ENCODE data around the gene OR5C1.
"Not testable (repeated sequence)": the region's sequence is repeated elsewhere in the genome, so short reads cannot be mapped to it uniquely, and the experiment has no call there.

The OR5C1 gene

DNA sequence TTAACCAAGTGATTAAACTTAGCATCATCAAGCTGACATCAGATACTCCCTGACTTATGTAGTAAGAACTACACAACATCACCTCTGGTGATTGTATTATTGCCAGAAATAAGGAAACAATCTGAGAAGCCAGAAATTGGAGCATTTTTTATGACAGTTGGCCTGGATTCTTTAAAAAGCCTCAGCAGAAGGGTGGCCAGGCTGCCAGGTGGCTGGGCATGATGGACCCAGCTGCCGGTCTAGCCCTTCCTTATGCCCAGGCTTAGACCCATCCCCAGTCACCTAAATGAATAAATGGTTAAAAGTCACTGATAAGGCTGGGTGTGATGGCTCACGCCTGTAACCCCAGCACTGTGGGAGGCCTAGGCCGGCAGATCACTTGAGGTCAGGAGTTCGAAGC, 24.0 kb downstream of the OR5C1 start:
- no peak for DNase-seq

DNA sequence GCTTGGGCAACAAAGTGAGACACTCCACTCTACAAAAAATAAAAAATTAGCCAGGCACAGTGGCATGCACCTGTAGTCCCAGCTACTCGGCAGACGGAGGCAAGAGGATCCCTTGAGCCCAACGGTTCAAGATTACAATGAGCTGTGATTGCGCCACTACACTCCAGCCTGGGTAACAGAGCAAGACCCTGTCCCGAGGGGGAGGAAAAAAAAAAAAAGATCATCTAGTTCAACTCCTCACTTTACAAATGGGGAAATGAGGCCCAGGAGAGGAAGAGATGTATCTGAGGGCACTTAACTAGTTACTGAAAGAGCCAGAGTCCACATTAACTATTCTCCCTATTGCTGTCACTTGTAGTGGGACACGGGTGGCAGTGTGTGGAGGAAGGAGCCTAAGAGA, 25.8 kb downstream of the OR5C1 start:
- no peak for DNase-seq

DNA sequence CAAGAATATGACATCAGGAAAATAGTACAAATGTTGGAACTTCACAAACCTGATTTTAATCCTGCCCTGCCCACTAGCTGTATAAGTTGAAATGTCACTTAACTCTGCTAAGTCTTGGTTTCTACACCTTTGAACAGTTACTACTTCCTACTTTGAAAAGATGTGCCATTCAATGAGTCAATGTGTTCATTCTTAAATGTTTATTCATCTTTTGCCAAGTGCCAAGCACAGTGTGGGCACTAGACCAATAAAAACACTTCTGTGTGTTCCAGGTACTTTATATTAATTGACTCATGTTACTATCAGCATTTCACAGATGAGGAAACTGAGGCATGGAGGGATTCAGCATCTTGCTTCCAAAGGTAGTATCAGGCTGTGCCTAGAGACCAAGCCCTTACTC, 26.8 kb downstream of the OR5C1 start:
- DNase-seq = no peak

DNA sequence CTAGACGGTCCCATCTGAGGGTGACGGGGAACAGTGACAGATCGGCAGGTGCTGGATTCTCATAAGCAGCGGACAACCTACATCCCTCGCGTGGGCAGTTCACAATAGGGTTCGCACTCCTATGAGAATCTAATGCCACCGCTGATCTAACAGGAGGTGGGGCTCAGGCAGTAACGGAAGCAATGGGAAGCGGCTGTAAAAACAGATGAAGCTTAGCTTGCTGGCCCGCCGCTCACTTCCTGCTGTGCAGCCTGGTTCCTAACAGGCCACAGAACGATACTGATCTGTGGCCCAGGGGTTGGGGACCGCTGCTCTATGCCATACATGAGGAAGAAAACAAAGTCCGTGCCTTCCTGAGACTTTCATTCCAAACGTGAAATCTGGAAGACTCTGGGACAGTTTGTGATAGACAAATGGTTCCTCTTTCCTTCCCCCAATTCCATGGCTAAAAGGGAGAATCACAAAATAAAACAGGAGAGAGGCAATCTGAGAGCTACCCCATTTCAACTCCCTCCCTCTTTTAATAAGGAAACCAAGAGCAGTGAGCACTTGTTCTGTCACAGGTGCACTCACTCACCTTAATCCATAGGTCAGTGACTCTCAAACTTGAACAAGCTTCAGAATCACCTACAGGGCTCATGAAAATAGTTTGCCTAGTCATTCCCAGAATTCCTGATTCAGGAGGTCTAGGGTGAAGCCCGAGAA, 27.6 kb downstream of the OR5C1 start:
- peak; percentile 17 to 56 for DNase-seq

DNA sequence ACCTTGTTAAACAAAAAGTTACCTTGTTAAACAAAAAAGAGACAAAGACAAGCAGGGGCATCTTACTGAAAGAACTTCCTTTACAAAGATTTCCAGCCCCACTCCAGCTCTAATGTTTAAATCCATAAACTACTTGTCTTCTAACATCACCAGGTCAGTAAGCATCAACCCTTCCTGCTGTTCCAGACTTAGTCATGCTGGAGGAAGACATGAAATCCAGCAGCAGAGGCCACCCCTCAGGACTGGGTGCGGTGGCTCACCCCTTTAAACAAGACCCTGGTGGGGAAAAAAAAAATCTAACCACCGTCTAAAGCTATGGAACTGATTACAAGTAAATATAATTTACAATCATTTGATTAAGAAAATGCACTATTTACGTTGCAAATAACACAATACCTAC, 30.6 kb downstream of the OR5C1 start:
- DNase-seq = no peak

DNA sequence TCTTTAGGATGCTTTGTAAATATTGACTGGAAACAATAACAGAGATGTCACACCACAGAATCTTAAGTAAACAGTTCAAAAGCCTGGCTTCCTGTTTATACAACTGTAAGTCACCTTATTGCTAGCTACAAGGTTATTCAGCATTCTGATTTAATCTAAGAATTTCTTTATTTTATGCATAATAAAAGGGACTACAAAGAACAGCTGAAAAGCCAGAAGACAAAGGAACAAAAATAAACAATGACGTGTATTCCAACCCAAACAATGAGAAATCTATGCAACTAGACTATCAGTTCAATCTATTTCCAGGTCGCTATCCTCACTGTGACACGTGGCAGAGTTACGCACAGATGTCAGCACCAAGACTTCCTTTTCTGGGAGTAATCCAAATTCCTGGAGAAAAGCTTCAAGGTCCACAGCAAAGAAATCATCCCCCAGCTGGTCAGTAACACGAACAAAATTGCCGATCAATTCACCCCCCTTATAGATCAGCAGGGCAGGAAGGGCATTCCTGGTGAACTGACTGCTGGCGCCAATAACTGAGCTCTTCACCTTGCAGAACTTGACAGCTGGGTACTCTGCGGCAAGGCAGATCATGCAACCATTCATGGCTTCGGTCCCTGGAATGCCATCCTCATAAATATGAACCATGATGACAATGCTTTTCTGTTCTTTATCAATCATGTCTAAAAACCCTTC, 31.2 kb downstream of the OR5C1 start:
- no peak for DNase-seq

DNA sequence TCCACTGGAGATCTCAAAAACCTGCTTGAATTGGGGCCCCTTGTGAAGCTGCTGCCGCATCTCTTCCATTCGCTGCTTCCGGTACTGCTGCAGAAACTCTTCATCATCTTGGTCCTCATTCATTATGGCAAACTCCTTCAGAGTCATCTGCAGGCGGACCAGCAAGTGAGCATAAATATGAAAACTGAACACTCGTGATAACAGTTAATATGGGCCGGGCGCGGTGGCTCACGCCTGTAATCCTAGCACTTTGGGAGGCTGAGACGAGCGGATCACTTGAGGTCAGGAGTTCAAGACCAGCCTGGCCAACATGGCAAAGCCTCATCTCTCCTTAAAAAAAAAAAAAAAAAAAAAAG, 31.7 kb downstream of the OR5C1 start:
- no peak for DNase-seq

DNA sequence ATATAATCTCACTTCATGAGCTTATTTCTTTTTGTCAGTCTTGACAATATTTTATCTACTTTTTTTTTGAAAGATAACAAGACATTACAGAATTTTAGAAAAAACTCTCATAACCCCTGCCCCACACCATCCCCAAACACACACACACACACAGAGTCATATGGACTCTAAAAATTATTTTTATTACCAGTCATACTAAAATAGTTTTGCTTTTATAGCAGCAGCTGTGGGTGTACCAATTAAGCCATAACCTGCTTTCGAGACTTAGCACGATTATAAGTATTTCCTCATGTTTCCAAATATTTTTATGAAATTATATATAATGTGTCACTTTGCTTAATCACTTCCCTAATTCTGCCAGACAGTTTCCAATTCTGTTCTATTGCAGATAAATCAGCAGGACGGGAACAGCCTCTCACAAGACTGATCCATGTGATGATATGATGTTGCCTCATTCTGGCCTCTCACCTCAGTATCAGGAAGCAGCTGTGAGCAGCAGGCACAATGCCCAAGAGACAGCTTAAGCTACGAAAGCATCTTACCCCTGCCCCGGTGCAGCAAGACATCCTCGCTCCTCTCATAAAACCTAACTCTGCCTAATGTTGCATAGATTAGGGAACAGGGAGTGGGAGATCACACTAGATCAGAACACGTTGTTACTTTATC, 32.7 kb downstream of the OR5C1 start:
- peak in 1 of 2 donors; percentile 12 for DNase-seq

DNA sequence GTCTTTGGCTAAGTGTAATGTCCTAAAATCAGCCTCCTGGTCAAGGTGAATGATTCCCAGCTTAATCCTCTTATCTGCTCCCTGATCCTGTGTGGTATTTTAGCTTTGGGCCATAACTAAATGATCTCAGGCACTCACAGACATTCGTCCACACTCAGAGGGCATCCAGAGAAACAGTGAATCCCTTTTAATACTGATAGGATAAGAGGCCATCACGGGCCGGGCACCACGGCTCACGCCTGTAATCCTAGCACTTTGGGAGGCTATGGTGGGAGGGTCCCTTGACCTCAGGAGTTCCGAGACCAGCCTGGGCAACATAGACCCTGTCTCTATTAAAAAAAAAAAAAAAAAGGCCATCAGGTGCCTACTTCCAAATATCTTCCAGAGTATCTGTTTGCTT, 33.3 kb downstream of the OR5C1 start:
- no peak for DNase-seq

DNA sequence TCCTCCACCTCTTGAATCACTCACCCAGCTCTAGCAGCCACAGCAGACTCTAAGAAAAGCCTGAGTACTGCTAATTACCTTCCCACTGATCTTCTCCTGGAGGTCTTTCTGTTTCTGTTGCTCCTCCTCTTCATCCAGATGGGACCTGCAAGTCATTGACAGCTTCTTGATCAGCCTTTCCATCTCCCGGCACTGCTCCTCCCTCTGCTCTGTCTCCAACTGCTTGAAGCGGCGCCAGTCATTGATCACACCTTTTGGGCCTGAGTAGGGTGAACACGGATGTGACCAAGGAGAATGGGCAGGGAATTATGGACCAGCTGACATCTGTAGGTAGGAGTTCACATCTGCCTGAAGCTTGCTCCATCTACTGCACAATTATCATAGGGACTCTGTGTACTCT, 34.2 kb downstream of the OR5C1 start:
- DNase-seq = no peak

DNA sequence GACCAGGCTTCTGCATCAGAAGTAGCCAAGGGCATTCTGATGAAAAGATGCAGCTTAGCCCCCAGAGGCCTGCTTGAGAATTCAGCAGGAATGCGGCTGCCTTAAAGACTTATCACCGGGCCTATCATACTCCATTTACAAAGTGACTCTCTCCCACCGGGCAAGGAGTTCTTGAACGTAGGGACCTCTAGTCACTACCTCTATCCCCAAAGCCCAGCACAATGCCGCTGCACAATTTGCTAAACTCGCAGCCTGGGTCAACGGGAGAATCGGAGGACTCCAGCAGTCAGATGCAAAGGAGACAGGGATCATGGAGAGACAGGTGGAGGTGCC, 39.0 kb downstream of the OR5C1 start:
- no peak for DNase-seq

DNA sequence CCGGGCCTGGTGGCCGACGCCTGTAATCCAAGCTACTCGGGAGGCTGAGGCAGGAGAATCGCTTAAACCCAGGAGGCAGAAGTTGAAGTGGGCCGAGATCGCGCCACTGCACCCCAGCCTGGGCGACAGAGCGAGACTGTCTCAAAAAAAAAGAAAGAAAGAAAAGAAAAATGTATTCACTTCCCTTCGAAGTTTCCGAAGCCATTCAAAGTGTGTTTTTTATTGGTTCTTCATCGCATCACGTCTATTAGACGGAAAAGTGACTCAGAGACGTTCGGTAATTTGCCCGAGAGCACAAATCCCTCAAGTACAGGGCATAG, 40.2 kb downstream of the OR5C1 start:
- not testable (repeated sequence) for DNase-seq

DNA sequence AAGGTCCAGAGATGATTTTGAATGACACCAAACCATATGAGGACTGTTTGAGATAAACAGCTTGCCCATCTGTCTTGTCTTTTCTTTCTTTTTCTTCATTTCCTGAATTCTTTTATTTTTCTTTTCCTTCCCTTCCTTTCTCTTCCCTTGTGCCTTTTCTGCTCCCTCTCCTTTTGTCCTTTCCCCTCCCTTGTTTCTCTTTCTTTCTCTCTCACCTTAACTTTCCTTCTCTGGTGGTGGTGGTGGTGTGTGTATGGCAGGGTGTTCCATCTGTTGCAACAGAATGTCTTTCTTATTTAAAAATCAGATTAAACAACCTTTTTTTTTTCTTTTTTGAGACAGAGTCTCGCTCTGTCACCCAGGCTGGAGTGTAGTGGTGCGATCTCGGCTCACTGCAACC, 43.5 kb downstream of the OR5C1 start:
- DNase-seq = no peak

DNA sequence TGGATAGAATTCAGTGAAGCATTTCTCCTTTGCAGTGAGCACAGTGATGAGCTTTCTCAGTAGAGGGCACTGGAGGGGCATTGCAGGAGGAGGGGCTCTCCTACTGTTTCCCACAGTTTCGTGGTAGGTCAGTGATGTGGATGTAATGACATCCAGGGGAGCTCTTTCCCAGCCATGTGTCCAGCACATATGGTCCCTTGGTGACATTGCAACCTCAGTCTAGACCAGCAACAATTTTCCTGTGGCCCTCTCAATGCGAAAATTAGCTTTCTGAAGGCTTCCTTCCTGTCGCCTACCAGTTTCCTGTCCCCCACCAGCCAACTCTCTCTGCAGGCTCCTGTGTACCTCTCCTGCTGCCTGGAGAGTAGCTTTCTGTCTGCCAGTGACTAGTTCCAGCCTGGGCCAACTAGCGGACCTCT, 46.6 kb downstream of the OR5C1 start:
- peak in 1 of 2 donors; percentile 20 for DNase-seq

DNA sequence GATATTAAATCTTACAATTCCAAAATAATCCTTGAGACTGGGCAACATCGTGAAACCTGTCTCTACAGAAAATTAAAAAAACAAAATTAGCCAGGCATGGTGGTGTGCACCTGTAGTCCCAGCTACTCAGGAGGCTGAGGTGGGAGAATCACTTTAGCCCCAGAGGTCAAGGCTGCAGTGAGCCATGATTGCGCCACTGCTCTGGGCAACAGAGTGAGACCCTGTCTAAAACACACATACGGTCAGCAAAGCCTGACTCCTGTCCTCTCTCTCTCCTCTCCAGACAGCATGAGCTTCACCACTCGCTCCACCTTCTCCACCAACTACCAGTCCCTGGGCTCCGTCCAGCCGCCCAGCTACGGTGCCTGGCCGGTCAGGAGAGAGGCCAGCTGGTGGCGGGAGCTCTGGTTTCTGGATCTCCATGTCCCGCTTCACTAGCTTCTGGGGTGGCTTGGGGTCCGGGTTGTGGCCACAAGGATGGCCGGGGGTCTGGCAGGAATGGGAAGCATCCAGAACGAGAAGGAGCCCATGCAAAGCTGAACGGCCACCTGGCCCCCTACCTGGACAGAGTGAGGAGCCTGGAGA, 48.6 kb downstream of the OR5C1 start:
- DNase-seq = no peak

DNA sequence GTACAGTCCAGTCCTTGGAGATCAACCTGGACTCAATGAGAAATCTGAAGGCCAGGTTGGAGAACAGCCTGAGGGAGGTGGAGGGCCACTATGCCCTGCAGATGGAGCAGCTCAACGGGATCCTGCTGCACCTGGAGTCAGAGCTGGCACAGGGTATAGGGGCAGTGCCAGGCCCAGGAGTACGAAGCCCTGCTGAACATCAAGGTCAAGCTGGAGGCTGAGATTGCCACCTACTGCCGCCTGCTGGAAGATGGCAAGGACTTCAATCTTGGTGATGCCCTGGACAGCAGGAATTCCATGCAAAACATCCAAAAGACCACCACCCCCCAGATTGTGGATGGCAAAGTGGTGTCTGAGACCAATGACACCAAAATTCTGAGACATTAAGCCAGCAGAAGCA, 49.7 kb downstream of the OR5C1 start:
- DNase-seq = not testable (repeated sequence)
